CD14-positive monocyte (primary cell): ENCODE data around the gene LRRC10B. TPM values are rescaled to one million over a fixed set of nuclear protein-coding genes. Genes with fewer than 3 reads are reported as not detected.

Source experiments
- DNase-seq, 3 donors: peaks; one replicate each; pipeline ENCODE4 v3.0.0-alpha.2; 2011 to 2022
- H2AFZ ChIP-seq: 2 replicates; pipeline ENCODE4 v1.6.0; 2012; ENCODE audit warnings: mild to moderate bottlenecking, low read depth, low read length, inconsistent platforms; ENCODE audit not compliant: insufficient read depth, poor library complexity, severe bottlenecking
- H3K27ac ChIP-seq, 2 donors: 1 replicate in 1 of 2; 2 replicates in 1 of 2; pipeline ENCODE4 v1.5.1; 2012 to 2013; ENCODE audit warnings: low read length in 2 of 2, control low read depth in 1 of 2, inconsistent platforms in 1 of 2, low read depth in 1 of 2, mild to moderate bottlenecking in 1 of 2
- H3K27me3 ChIP-seq, 2 donors: one replicate each; pipeline versions ENCODE4 v1.6.0 to v1.6.1; 2011 to 2013; ENCODE audit warnings: low read length in 2 of 2; ENCODE audit not compliant: control insufficient read depth in 2 of 2, insufficient read depth in 2 of 2
- H3K36me3 ChIP-seq, 2 donors: replicated peaks in 1 of 2; 1 replicate in 1 of 2; 2 replicates in 1 of 2; pipeline versions ENCODE4 v1.5.1 to v1.6.1; 2012 to 2013; ENCODE audit warnings: low read length in 2 of 2, control low read depth in 1 of 2, inconsistent platforms in 1 of 2, mild to moderate bottlenecking in 1 of 2; ENCODE audit not compliant: insufficient read depth in 2 of 2, control insufficient read depth in 1 of 2
- H3K4me1 ChIP-seq, 2 donors: 1 replicate in 1 of 2; 2 replicates in 1 of 2; pipeline versions ENCODE4 v1.5.1 to v1.6.1; 2012 to 2013; ENCODE audit warnings: low read length in 2 of 2, control low read depth in 1 of 2, inconsistent platforms in 1 of 2, mild to moderate bottlenecking in 1 of 2, moderate library complexity in 1 of 2; ENCODE audit not compliant: insufficient read depth in 2 of 2, control insufficient read depth in 1 of 2
- H3K4me2 ChIP-seq: replicated peaks from 2 replicates; pipeline ENCODE3; 2012; ENCODE audit warnings: low read length, moderate library complexity, mild to moderate bottlenecking; ENCODE audit not compliant: poor library complexity, severe bottlenecking; ENCODE audit errors: extremely low read depth
- H3K4me3 ChIP-seq, 3 experiments: fragments of 200-600 bp in 1 of 3; sonication (generic) in 1 of 3; replicated peaks in 1 of 3; 1 replicate in 2 of 3; 2 replicates in 1 of 3; pipeline ENCODE4 v1.5.1; 2011 to 2013; ENCODE audit warnings: low read length in 3 of 3, mild to moderate bottlenecking in 3 of 3, control low read depth in 2 of 3, low read depth in 2 of 3, inconsistent platforms in 1 of 3, moderate library complexity in 1 of 3
- H3K79me2 ChIP-seq: 2 replicates; pipeline ENCODE4 v1.6.0; 2012; ENCODE audit warnings: mild to moderate bottlenecking, control low read depth, inconsistent platforms, low read length, moderate library complexity; ENCODE audit not compliant: insufficient read depth
- H3K9ac ChIP-seq: 2 replicates; pipeline ENCODE4 v1.6.0; 2017; ENCODE audit warnings: low read length, mild to moderate bottlenecking; ENCODE audit not compliant: insufficient read depth, poor library complexity, severe bottlenecking
- H3K9me3 ChIP-seq, 2 donors: replicated peaks in 1 of 2; 1 replicate in 1 of 2; 2 replicates in 1 of 2; pipeline versions ENCODE4 v1.5.1 to v1.6.1; 2012 to 2013; ENCODE audit warnings: low read length in 2 of 2, control low read depth in 1 of 2; ENCODE audit not compliant: control insufficient read depth in 1 of 2, insufficient read depth in 1 of 2
- H4K20me1 ChIP-seq: 2 replicates; pipeline ENCODE4 v1.6.0; 2012; ENCODE audit warnings: mild to moderate bottlenecking, low read length, control low read depth, moderate library complexity; ENCODE audit not compliant: insufficient read depth
- H3K27ac Mint-ChIP-seq, 7 donors: one replicate each; pipeline ENCODE4 v1.8.0; 2020; ENCODE audit warnings: mild to moderate bottlenecking in 7 of 7, mixed read lengths in 7 of 7, moderate library complexity in 6 of 7, inconsistent platforms in 2 of 7
- H3K27me3 Mint-ChIP-seq, 3 donors: one replicate each; pipeline ENCODE4 v1.8.0; 2021 to 2022; ENCODE audit warnings: low read depth in 3 of 3, mild to moderate bottlenecking in 3 of 3, mixed read lengths in 3 of 3, moderate library complexity in 3 of 3, inconsistent platforms in 1 of 3
- H3K36me3 Mint-ChIP-seq, 2 donors: one replicate each; pipeline ENCODE4 v1.8.0; 2020; ENCODE audit warnings: mixed read lengths in 2 of 2, inconsistent platforms in 1 of 2, mild to moderate bottlenecking in 1 of 2
- H3K4me1 Mint-ChIP-seq: one replicate; pipeline ENCODE4 v1.8.0; 2020; ENCODE audit warnings: mild to moderate bottlenecking, mixed read lengths
- H3K4me3 Mint-ChIP-seq, 2 donors: one replicate each; pipeline ENCODE4 v1.8.0; 2020; ENCODE audit warnings: mild to moderate bottlenecking in 2 of 2, mixed read lengths in 2 of 2, moderate library complexity in 1 of 2
- H3K9me3 Mint-ChIP-seq, 7 donors: one replicate each; pipeline ENCODE4 v1.8.0; 2020 to 2022; ENCODE audit warnings: mixed read lengths in 7 of 7, mild to moderate bottlenecking in 6 of 7, moderate library complexity in 6 of 7, inconsistent platforms in 2 of 7
- whole genome bisulfite sequencing: methylation state at CpG from one replicate; pipeline ENCODE4 v1.1.5; 2013; ENCODE audit warnings: missing lambda C conversion rate; ENCODE audit not compliant: insufficient coverage; 5-methylcytosine and 5-hydroxymethylcytosine counted together
- intact Hi-C, 2 donors: fragments of 100-400 bp; cut with micrococcal nuclease; formaldehyde crosslinking; loops; one replicate each; pipeline versions ENCODE4 v1.15.0 to v1.15.1; 2023
- polyA plus RNA-seq, 3 donors: library from polyadenylated mRNA; depleted of rRNA in 1 of 3; unstranded in 2 of 3; stranded (reverse) in 1 of 3; fragments of 300-500 nt in 2 of 3; fragments of >200 nt in 1 of 3; fragmentation: Illumina TruSeq in 2 of 3; gene quantifications; 1 replicate in 2 of 3; 2 replicates in 1 of 3; pipeline ENCODE4 v1.2.3, GENCODE V29; 2012 to 2021
- TF ChIP-seq, protein P1 (sequence below): fragments of 200-600 bp; IDR thresholded peaks from one replicate; pipeline ENCODE4 v1.8.0; 2022; ENCODE audit warnings: antibody characterized with exemption, mild to moderate bottlenecking

The LRRC10B gene
- polyA plus RNA-seq, 3 donors: not detected

DNA sequence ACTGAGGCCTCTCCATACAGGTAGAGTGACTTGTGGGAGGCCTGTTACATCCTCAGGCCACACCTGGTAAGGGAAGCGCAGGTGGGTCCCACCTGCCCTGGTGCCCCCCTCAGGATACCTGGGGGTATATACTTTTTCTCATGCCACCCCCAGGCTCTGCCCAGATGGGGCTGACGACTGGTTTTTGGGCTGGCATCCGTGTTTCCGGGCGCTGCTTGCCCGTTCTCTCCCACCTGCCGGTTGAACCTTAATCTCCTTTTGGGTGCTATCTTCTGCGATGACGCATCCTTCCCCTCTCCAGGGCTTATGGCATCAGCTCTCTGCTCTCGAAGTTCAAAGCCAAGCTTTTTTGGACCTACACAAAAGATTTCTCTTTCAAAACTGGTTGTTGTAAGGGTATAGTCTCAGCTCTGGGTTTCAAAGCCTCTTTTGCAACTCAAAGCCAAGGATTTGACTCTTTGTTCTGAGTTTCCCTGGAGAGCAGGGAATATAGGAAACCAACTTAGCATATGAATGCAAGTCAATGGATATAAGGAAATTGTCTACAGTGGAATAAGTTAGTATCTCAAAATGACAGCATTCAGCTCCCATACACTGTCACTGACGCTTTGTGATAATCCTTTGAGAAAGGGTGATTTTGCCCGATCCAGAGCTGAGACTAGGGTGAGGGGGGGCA lies 8.6 kb upstream of the LRRC10B start:
- H3K4me3 Mint-ChIP-seq: no peak overlapping the region
- H3K4me1 Mint-ChIP-seq: no peaks in the 10 kb centered on the region
- no peaks in the 10 kb centered on the region for H3K79me2 ChIP-seq
- H3K9me3 Mint-ChIP-seq: no peaks in the 10 kb centered on the region
- H3K27ac Mint-ChIP-seq: no peak overlapping the region
- no peak for DNase-seq
- H3K36me3 Mint-ChIP-seq: no peaks in the 10 kb centered on the region
- H4K20me1 ChIP-seq: no peaks in the 10 kb centered on the region
- H3K36me3 ChIP-seq: no peaks in the 10 kb centered on the region
- peaks cover 1 to 11% (median 8%) of the 10 kb centered on the region in 3 donors for H3K27me3 Mint-ChIP-seq
- H3K27me3 ChIP-seq: peaks cover 0 to 3% of the 10 kb centered on the region in 2 donors
- H3K4me1 ChIP-seq: no peaks in the 10 kb centered on the region
- no peak overlapping the region for H3K4me3 ChIP-seq
- no peak overlapping the region for H2AFZ ChIP-seq
- TF ChIP-seq, protein P1, sequence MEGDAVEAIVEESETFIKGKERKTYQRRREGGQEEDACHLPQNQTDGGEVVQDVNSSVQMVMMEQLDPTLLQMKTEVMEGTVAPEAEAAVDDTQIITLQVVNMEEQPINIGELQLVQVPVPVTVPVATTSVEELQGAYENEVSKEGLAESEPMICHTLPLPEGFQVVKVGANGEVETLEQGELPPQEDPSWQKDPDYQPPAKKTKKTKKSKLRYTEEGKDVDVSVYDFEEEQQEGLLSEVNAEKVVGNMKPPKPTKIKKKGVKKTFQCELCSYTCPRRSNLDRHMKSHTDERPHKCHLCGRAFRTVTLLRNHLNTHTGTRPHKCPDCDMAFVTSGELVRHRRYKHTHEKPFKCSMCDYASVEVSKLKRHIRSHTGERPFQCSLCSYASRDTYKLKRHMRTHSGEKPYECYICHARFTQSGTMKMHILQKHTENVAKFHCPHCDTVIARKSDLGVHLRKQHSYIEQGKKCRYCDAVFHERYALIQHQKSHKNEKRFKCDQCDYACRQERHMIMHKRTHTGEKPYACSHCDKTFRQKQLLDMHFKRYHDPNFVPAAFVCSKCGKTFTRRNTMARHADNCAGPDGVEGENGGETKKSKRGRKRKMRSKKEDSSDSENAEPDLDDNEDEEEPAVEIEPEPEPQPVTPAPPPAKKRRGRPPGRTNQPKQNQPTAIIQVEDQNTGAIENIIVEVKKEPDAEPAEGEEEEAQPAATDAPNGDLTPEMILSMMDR: no peak
- WGBS: 84% methylated on average over 9 of the region's 12 CpGs
- no peak overlapping the region for H3K4me2 ChIP-seq
- H3K9me3 ChIP-seq: no peaks in the 10 kb centered on the region
- no peak overlapping the region for H3K9ac ChIP-seq
- intact Hi-C loops: no loop called here
- H3K27ac ChIP-seq: no peak overlapping the region

DNA sequence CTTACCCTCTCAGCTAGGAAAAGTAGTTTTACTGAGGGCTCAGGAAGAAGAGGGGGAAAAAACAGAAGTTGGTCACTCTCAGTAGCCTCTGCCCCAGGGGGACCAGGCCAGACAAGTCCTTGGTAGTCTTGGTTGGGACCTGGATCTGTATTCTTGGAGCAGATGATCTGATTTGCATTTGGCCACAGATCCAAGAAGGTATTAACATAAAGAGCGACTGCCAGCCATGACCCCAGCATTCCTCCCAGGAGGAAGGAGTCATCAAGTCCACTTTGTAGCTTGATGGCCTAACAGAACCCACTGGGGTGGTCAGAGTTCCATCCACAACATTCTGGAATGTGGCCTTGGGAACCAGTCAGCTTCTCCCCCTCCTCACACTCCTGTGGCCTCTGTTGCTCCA lies 6.0 kb upstream of the LRRC10B start:
- Mint-ChIP-seq H3K36me3 (no peaks in the 10 kb centered on the region), H3K27me3 (peaks cover 23 to 33% (median 25%) of the 10 kb centered on the region in 3 donors)
- H3K4me2 ChIP-seq: no peak overlapping the region

More for the DNA sequence above, 6.0 kb upstream of the LRRC10B start:
- Histone ChIP-seq H3K9me3 (peaks cover 0 to 4% of the 10 kb centered on the region in 2 donors), H3K27ac (no peak overlapping the region), H3K27me3 (peaks cover 8 to 21% of the 10 kb centered on the region in 2 donors), H3K79me2 (no peaks in the 10 kb centered on the region), H4K20me1 (no peaks in the 10 kb centered on the region), H2AFZ (no peak overlapping the region), H3K4me3 (no peak overlapping the region), H3K4me1 (no peaks in the 10 kb centered on the region), H3K36me3 (no peaks in the 10 kb centered on the region), H3K9ac (no peak overlapping the region)
- intact Hi-C loops: no loop called here
- TF ChIP-seq, protein P1: no peak
- 83% methylated on average over 1 of the region's 1 CpG for WGBS
- no peak for DNase-seq
- H3K4me3 Mint-ChIP-seq: no peak overlapping the region
- H3K4me1 Mint-ChIP-seq: no peaks in the 10 kb centered on the region
- H3K27ac Mint-ChIP-seq: no peak overlapping the region
- H3K9me3 Mint-ChIP-seq: peaks cover 0 to 3% (median 0%) of the 10 kb centered on the region in 7 donors
